K562 (cell line): ENCODE results near the gene SV2A. TPM values are rescaled to one million over a fixed set of nuclear protein-coding genes. Genes with fewer than 3 reads are reported as not detected.

Source experiments
- DMBX1 ChIP-seq: fragments of 250-450 bp; sonication (Bioruptor Pico); IDR thresholded peaks from 2 replicates; pipeline ENCODE4 v1.8.0; 2022; ENCODE audit warnings: inconsistent platforms, mild to moderate bottlenecking, moderate library complexity, borderline replicate concordance
- RB1 ChIP-seq: fragments of 450-650 bp; IDR thresholded peaks from 2 replicates; pipeline ENCODE4 v1.6.1; 2017; ENCODE audit warnings: low read depth, mild to moderate bottlenecking
- SMARCA4 ChIP-seq: fragments of 450-650 bp; IDR thresholded peaks from 2 replicates; pipeline ENCODE4 v1.6.1; 2016
- ZEB2 ChIP-seq: fragments of 450-650 bp; IDR thresholded peaks from 2 replicates; pipeline ENCODE4 v1.6.1; 2016
- polyA plus RNA-seq, 8 experiments: library from polyadenylated mRNA; depleted of rRNA in 4 of 8; stranded (reverse) in 5 of 8; unstranded in 3 of 8; fragments of >200 nt; fragmentation: Nextera tagmentation in 2 of 8; fragmentation: Illumina TruSeq in 1 of 8; extraction: Ambion mirVana in 2 of 8; extraction: Trizol in 1 of 8; gene quantifications; 2 replicates each; pipeline versions ENCODE4 v1.2.1 to v1.2.3, GENCODE V29; 2011 to 2014; ENCODE audit warnings: inconsistent platforms in 1 of 8, missing spikeins in 1 of 8
- total RNA-seq, 7 experiments: library from RNA; depleted of rRNA in 6 of 7; stranded (reverse); fragments of >200 nt in 6 of 7; fragmentation: Illumina TruSeq in 2 of 7; extraction: Trizol in 2 of 7; gene quantifications; 2 replicates each; pipeline versions ENCODE4 v1.2.1 to v1.2.3, GENCODE V29; 2011 to 2021; ENCODE audit warnings: low replicate concordance in 1 of 7
- TF ChIP-seq, protein P1 (sequence below): fragments of 250-450 bp; sonication (Bioruptor Pico); IDR thresholded peaks from 2 replicates; pipeline ENCODE4 v1.8.0; 2022; ENCODE audit warnings: moderate library complexity, mild to moderate bottlenecking, inconsistent platforms
- TF ChIP-seq, protein P2 (sequence below): fragments of 250-450 bp; sonication (Bioruptor Pico); IDR thresholded peaks from 2 replicates; pipeline ENCODE4 v1.4.0; 2020
- TF ChIP-seq, protein P3 (sequence below): fragments of 450-650 bp; IDR thresholded peaks from 2 replicates; pipeline ENCODE4 v1.6.1; 2017; ENCODE audit warnings: antibody characterized with exemption
- TF ChIP-seq, protein P4 (sequence below): fragments of 450-650 bp; IDR thresholded peaks from 2 replicates; pipeline ENCODE4 v1.6.1; 2017; ENCODE audit warnings: antibody characterized with exemption, mild to moderate bottlenecking
- TF ChIP-seq, protein P5 (sequence below): sonication (generic); IDR thresholded peaks from 2 replicates; pipeline ENCODE4 v1.6.1; 2016

SV2A gene
- total and polyA plus RNA-seq, 9 of the 15 experiments (the other 6 are each of a cell fraction or from before 2014, with no cell fraction given) = 0.07 to 0.22 (median 0.11) TPM; not detected in 1

DNA sequence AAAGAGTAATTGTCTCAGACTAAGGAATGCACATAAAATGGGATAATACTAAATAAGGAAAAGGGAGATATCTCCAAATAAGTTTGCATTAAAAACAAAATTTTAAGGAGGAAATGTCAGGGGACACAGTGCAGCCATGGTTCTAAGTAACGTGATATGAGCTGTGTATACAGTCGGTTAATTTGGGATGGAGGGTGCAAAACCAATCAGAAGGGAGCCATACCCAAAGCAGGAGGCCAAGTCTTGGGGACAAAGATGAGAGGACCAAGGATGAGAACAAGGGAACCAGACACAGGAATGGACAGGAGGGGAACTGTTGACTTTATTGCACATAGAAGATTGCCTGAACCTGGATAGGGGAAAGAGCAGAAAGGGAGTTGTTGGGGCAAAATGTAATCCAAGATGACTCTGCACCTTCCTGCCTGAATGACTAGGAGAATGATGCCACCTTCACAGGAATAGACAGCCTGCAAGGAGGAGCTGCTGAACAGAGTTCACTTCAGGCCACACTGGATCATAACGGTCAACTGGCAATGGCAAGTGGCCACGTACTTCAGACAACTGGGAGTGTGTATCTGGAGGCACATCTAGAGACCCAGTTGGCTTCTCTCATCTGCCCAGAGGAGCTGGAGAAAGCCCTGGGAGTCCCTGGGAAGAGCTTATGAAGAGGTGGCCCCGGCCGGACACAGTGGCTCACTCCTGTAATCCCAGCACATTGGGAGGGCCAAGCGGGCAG lies 40.3 kb downstream of the SV2A start (continued):
- TF ChIP-seq, protein P1, sequence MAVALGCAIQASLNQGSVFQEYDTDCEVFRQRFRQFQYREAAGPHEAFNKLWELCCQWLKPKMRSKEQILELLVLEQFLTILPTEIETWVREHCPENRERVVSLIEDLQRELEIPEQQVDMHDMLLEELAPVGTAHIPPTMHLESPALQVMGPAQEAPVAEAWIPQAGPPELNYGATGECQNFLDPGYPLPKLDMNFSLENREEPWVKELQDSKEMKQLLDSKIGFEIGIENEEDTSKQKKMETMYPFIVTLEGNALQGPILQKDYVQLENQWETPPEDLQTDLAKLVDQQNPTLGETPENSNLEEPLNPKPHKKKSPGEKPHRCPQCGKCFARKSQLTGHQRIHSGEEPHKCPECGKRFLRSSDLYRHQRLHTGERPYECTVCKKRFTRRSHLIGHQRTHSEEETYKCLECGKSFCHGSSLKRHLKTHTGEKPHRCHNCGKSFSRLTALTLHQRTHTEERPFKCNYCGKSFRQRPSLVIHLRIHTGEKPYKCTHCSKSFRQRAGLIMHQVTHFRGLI (CRISPR knock-in tag) = no peak
- TF ChIP-seq SMARCA4 = no peak; the same call in 1 of the 2 replicates
- TF ChIP-seq, protein P2, sequence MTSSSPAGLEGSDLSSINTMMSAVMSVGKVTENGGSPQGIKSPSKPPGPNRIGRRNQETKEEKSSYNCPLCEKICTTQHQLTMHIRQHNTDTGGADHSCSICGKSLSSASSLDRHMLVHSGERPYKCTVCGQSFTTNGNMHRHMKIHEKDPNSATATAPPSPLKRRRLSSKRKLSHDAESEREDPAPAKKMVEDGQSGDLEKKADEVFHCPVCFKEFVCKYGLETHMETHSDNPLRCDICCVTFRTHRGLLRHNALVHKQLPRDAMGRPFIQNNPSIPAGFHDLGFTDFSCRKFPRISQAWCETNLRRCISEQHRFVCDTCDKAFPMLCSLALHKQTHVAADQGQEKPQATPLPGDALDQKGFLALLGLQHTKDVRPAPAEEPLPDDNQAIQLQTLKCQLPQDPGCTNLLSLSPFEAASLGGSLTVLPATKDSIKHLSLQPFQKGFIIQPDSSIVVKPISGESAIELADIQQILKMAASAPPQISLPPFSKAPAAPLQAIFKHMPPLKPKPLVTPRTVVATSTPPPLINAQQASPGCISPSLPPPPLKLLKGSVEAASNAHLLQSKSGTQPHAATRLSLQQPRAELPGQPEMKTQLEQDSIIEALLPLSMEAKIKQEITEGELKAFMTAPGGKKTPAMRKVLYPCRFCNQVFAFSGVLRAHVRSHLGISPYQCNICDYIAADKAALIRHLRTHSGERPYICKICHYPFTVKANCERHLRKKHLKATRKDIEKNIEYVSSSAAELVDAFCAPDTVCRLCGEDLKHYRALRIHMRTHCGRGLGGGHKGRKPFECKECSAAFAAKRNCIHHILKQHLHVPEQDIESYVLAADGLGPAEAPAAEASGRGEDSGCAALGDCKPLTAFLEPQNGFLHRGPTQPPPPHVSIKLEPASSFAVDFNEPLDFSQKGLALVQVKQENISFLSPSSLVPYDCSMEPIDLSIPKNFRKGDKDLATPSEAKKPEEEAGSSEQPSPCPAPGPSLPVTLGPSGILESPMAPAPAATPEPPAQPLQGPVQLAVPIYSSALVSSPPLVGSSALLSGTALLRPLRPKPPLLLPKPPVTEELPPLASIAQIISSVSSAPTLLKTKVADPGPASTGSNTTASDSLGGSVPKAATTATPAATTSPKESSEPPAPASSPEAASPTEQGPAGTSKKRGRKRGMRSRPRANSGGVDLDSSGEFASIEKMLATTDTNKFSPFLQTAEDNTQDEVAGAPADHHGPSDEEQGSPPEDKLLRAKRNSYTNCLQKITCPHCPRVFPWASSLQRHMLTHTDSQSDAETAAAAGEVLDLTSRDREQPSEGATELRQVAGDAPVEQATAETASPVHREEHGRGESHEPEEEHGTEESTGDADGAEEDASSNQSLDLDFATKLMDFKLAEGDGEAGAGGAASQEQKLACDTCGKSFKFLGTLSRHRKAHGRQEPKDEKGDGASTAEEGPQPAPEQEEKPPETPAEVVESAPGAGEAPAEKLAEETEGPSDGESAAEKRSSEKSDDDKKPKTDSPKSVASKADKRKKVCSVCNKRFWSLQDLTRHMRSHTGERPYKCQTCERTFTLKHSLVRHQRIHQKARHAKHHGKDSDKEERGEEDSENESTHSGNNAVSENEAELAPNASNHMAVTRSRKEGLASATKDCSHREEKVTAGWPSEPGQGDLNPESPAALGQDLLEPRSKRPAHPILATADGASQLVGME (CRISPR knock-in tag) = no peak
- TF ChIP-seq, protein P3, sequence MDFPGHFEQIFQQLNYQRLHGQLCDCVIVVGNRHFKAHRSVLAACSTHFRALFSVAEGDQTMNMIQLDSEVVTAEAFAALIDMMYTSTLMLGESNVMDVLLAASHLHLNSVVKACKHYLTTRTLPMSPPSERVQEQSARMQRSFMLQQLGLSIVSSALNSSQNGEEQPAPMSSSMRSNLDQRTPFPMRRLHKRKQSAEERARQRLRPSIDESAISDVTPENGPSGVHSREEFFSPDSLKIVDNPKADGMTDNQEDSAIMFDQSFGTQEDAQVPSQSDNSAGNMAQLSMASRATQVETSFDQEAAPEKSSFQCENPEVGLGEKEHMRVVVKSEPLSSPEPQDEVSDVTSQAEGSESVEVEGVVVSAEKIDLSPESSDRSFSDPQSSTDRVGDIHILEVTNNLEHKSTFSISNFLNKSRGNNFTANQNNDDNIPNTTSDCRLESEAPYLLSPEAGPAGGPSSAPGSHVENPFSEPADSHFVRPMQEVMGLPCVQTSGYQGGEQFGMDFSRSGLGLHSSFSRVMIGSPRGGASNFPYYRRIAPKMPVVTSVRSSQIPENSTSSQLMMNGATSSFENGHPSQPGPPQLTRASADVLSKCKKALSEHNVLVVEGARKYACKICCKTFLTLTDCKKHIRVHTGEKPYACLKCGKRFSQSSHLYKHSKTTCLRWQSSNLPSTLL = peak; percentile 86
- TF ChIP-seq, protein P4, sequence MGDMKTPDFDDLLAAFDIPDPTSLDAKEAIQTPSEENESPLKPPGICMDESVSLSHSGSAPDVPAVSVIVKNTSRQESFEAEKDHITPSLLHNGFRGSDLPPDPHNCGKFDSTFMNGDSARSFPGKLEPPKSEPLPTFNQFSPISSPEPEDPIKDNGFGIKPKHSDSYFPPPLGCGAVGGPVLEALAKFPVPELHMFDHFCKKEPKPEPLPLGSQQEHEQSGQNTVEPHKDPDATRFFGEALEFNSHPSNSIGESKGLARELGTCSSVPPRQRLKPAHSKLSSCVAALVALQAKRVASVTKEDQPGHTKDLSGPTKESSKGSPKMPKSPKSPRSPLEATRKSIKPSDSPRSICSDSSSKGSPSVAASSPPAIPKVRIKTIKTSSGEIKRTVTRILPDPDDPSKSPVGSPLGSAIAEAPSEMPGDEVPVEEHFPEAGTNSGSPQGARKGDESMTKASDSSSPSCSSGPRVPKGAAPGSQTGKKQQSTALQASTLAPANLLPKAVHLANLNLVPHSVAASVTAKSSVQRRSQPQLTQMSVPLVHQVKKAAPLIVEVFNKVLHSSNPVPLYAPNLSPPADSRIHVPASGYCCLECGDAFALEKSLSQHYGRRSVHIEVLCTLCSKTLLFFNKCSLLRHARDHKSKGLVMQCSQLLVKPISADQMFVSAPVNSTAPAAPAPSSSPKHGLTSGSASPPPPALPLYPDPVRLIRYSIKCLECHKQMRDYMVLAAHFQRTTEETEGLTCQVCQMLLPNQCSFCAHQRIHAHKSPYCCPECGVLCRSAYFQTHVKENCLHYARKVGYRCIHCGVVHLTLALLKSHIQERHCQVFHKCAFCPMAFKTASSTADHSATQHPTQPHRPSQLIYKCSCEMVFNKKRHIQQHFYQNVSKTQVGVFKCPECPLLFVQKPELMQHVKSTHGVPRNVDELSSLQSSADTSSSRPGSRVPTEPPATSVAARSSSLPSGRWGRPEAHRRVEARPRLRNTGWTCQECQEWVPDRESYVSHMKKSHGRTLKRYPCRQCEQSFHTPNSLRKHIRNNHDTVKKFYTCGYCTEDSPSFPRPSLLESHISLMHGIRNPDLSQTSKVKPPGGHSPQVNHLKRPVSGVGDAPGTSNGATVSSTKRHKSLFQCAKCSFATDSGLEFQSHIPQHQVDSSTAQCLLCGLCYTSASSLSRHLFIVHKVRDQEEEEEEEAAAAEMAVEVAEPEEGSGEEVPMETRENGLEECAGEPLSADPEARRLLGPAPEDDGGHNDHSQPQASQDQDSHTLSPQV = 0 out of 2 replicates have a peak, but pooled peaks have one; percentile 32
- no peak for TF ChIP-seq DMBX1
- no peak for TF ChIP-seq RB1
- no peak for TF ChIP-seq ZEB2
- TF ChIP-seq, protein P5, sequence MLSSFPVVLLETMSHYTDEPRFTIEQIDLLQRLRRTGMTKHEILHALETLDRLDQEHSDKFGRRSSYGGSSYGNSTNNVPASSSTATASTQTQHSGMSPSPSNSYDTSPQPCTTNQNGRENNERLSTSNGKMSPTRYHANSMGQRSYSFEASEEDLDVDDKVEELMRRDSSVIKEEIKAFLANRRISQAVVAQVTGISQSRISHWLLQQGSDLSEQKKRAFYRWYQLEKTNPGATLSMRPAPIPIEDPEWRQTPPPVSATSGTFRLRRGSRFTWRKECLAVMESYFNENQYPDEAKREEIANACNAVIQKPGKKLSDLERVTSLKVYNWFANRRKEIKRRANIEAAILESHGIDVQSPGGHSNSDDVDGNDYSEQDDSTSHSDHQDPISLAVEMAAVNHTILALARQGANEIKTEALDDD = no peak
